Stimulated activated CD8-positive, alpha-beta memory T cell treated with anti-CD3 and anti-CD28 coated beads, Interleukin-12 subunit alpha, Interleukin-12 subunit beta, amount 100 ng/mL, for 1 hour (primary cell): Measurements from ENCODE around the gene APOF.
"Not testable (repeated sequence)": the region's sequence is repeated elsewhere in the genome, so short reads cannot be mapped to it uniquely, and the experiment has no call there.

Source experiments
- DNase-seq: peaks from one replicate; pipeline ENCODE4 v3.0.0-alpha.2; 2020; ENCODE audit warnings: low read depth

APOF gene

GRCh38 chr12:56362130-56363059 lies at the start of gene APOF:
TSS of gene APOF (minus strand) at chr12:56362857. CDS start at chr12:56362745, 112 bp downstream.
- no peak for DNase-seq

GRCh38 chr12:56411781-56412639 lies 49.4 kb upstream of the APOF start:
- DNase-seq, result no peak

- DNase-seq, result no peak
These were observed 48.1 kb upstream of the APOF start for GRCh38 chr12:56410768-56411167.

- DNase-seq, result no peak
These were observed 46.3 kb upstream of the APOF start for GRCh38 chr12:56408799-56409417.

GRCh38 chr12:56404227-56404626 lies 41.6 kb upstream of the APOF start:
- not testable (repeated sequence) for DNase-seq

- DNase-seq, result not testable (repeated sequence)
These were observed 39.0 kb upstream of the APOF start for GRCh38 chr12:56401612-56402011.

GRCh38 chr12:56401125-56401524 lies 38.5 kb upstream of the APOF start:
- DNase-seq, result not testable (repeated sequence)

GRCh38 chr12:56399466-56399865 lies 36.8 kb upstream of the APOF start:
- not testable (repeated sequence) for DNase-seq

GRCh38 chr12:56398324-56398723 lies 35.7 kb upstream of the APOF start:
- DNase-seq, result no peak

- DNase-seq, result no peak
These were observed 29.7 kb upstream of the APOF start for GRCh38 chr12:56392331-56392730.

GRCh38 chr12:56391721-56392120 lies 29.1 kb upstream of the APOF start:
- no peak for DNase-seq

- no peak for DNase-seq
These were observed 26.8 kb upstream of the APOF start for GRCh38 chr12:56389412-56389811.

GRCh38 chr12:56387152-56387736 lies 24.6 kb upstream of the APOF start:
- DNase-seq, result no peak

- DNase-seq, result no peak
These were observed 23.2 kb upstream of the APOF start for GRCh38 chr12:56385873-56386272.

GRCh38 chr12:56382611-56383010 lies 20.0 kb upstream of the APOF start:
- DNase-seq, result no peak

- DNase-seq, result no peak
These were observed 15.3 kb upstream of the APOF start for GRCh38 chr12:56377989-56378316.

- DNase-seq, result no peak
These were observed 14.8 kb upstream of the APOF start for GRCh38 chr12:56377310-56377988.

- DNase-seq, result no peak
These were observed 13.2 kb upstream of the APOF start for GRCh38 chr12:56375598-56376434.

- no peak for DNase-seq
These were observed 12.3 kb upstream of the APOF start for GRCh38 chr12:56374726-56375597.

GRCh38 chr12:56373515-56373914 lies 10.9 kb upstream of the APOF start:
- no peak for DNase-seq
